ENCODE results near the gene BLACAT1. TPM values are rescaled to one million over a fixed set of nuclear protein-coding genes. Genes with fewer than 3 reads are reported as not detected.

BLACAT1 gene
- total RNA-seq, 2 experiments from 2014 or later = 0.25 to 0.32 TPM

Small RNA genes lying within 50 kb of the gene (microRNA-seq; reads per million reads assigned to microRNA genes)
- gene MIR135B (ENCODE audit: borderline replicate concordance) = 47.6 reads per million, percentile 55 among the genes with 10 or more reads in this experiment

Other genes with a start within 250 kb of the BLACAT1 start
- gene DSTYK, start 244.3 kb downstream of the BLACAT1 start, total RNA-seq = 10 to 100 TPM in 1 of 2 experiments, 1 to 10 TPM in 1; 9.4 to 12.3 TPM
- gene TMCC2, start 228.1 kb downstream of the BLACAT1 start, total RNA-seq = 10 to 100 TPM; 10.5 to 11.0 TPM
- 1 to 10 TPM; 2.3 to 2.7 TPM for gene NUAK2, start 134.3 kb downstream of the BLACAT1 start, total RNA-seq
- gene KLHDC8A, start 99.1 kb downstream of the BLACAT1 start, total RNA-seq = not detected
- under 1 TPM; 0.66 to 0.79 TPM for gene LEMD1, start 34.0 kb downstream of the BLACAT1 start, total RNA-seq
- 1 to 10 TPM; 4.9 to 5.9 TPM for gene CDK18, start 48.6 kb upstream of the BLACAT1 start, total RNA-seq
- 10 to 100 TPM; 54.0 to 57.4 TPM for gene ELK4, start 176.0 kb upstream of the BLACAT1 start, total RNA-seq
- gene SLC45A3, start 224.5 kb upstream of the BLACAT1 start, total RNA-seq = under 1 TPM; 0.32 to 0.53 TPM